Activated naive CD8-positive, alpha-beta T cell (primary cell): ENCODE data around the gene SIRT3.
A peak's percentile ranks its signal among the peaks of the same experiment; 100 is the strongest.
"Not testable (repeated sequence)": the region's sequence is repeated elsewhere in the genome, so short reads cannot be mapped to it uniquely, and the experiment has no call there.

Source experiments
- H3K27ac Mint-ChIP-seq: one replicate; pipeline ENCODE4 v1.8.0; 2021; ENCODE audit warnings: mixed read lengths
- H3K27me3 Mint-ChIP-seq: one replicate; pipeline ENCODE4 v1.8.0; 2021; ENCODE audit warnings: mixed read lengths
- H3K36me3 Mint-ChIP-seq: one replicate; pipeline ENCODE4 v1.8.0; 2021; ENCODE audit warnings: mixed read lengths
- H3K4me1 Mint-ChIP-seq: one replicate; pipeline ENCODE4 v1.8.0; 2021; ENCODE audit warnings: low read depth, mixed read lengths
- H3K4me3 Mint-ChIP-seq: one replicate; pipeline ENCODE4 v1.8.0; 2021; ENCODE audit warnings: mild to moderate bottlenecking, mixed read lengths
- H3K9me3 Mint-ChIP-seq: one replicate; pipeline ENCODE4 v1.8.0; 2021; ENCODE audit warnings: low read depth, mixed read lengths

Gene SIRT3

DNA sequence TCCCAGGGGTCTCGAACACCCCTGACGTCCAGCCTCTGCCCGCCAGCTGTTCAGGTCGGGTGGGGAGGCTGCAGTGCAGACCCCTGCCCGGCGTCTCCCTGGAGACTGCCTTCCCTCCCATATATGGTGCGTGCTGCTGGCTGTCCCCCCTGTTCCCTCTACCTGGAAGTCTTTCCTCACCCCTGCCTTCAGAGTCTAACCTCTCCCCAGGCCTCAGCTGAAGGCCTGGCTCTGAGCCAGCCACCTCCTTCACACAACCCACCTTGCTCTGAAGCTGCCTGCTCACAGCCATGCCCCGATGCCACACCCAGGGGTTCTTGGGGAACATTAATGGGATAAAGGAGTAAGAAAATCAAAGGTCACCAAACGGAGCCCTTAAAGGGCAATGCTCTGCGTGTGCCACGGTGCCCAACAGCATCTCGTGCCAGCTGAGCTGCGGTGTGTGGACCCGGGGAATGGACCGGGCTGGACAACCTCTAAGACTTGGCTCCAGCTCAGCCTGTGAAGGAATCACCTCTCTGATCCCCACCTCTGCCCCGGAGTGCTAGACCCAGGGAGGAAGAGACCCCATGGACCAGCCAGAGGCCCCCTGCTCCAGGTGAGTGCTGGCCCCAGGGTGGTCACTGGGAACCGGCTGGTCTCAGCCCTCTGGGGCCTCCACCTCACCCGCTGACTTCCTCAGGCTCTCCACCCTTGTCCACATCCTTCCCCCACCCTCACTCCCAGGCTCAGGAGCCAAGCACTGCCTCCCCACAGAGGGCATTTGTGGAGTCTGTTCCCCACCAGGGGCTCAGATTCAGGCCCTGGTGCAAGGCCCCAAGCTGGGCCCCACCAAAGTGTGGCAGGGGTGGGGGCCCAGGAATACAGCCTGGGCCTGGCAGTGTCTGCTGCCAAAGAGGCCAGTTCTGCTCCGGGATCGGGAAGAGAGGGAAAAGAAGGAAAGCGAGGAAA lies 42.1 kb upstream of the SIRT3 start, which contains the start of gene NLRP6:
Gene NLRP6 (plus strand): TSS at position 407 of the 951 bp plus-strand sequence. CDS start 163 bp downstream, at position 570.
- no peaks in the 10 kb centered on the region for H3K27me3 Mint-ChIP-seq
- H3K4me3 Mint-ChIP-seq: peak within 1 kb of the TSS; percentile 89
- peaks cover 51% of the 10 kb centered on the region for H3K4me1 Mint-ChIP-seq
- H3K36me3 Mint-ChIP-seq: peaks cover 12% of the 10 kb centered on the region
- peak within 1 kb of the TSS; percentile 97 for H3K27ac Mint-ChIP-seq
- peaks cover 9% of the 10 kb centered on the region for H3K9me3 Mint-ChIP-seq

DNA sequence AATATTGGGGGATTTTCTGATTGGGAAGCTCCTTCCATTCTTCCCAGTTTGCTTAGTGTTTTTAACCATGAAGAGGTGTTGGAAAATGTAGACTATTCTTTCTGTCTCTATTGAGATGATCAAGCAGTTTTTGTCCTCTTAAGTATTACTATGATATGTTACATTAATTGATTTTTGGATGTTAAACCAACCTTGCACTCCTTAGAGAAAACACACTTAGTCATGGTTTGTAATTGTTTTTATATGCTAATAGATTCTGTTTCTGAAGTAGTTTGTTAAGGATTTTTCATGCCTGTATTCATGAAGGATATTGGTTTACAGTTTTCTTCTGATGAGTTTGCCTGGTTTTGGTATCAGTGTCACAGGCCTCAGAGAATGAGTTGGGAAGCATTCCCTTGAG lies 40.1 kb upstream of the SIRT3 start:
- peaks cover 12% of the 10 kb centered on the region for H3K36me3 Mint-ChIP-seq
- no peaks in the 10 kb centered on the region for H3K27me3 Mint-ChIP-seq
- H3K4me3 Mint-ChIP-seq: no peak overlapping the region
- H3K4me1 Mint-ChIP-seq: peaks cover 34% of the 10 kb centered on the region
- H3K9me3 Mint-ChIP-seq: peaks cover 9% of the 10 kb centered on the region
- H3K27ac Mint-ChIP-seq: peak overlapping the region; percentile 97

DNA sequence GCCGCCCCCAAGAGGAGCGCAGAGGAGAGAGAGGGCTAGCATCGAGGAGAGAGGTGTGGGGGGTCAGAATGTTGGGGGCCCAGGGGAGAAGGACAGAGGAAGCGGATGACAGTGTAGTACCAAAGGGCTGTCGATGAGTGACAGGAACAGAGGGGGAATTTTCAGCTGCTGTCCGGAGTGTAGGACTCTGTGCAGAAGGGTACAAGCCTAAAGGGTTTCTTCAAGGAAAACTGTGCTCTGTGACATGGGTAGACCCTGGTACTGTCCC lies 36.7 kb upstream of the SIRT3 start:
- Mint-ChIP-seq H3K4me3 (no peak overlapping the region), H3K27me3 (no peaks in the 10 kb centered on the region), H3K36me3 (peaks cover 12% of the 10 kb centered on the region), H3K4me1 (peaks cover 44% of the 10 kb centered on the region), H3K9me3 (peaks cover 9% of the 10 kb centered on the region), H3K27ac (peak overlapping the region; percentile 46)

DNA sequence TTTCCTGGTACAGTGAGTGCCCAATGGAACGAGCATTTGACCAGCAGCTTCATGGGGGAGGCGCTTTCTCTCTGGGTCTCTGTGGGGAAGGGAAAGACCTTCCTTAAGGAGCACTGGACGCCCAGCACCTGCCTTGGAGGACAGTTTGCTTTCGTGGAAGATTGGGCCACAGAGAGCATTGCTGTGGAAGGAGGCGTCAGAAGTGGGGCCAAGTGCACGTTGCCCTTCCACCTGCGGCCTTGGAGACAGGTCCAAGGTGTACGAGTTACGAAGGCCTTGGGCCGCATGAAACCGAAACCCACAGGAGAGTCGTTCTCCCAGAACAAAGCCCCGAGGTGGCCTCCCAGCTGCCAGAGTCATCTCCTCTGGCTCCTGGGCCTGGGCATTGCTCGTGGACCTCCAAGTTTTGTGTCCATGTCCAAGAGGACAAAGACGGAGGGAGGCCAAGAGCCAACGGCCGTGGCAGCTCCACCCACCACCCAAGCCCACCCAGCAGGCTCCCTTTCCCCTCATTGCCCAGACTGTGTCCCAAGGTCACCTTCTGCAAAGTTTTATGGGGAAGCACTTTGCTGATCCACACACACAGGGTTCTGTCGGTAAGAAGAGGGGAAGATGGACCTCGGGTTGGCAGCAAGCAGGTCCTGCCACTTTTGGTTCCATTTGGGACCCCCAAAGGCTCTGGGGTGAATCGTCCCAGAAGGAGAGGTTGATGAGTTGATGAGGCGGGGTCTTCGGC lies 36.2 kb upstream of the SIRT3 start:
- H3K36me3 Mint-ChIP-seq: peaks cover 10% of the 10 kb centered on the region
- H3K27me3 Mint-ChIP-seq: no peaks in the 10 kb centered on the region
- peaks cover 44% of the 10 kb centered on the region for H3K4me1 Mint-ChIP-seq
- peaks cover 9% of the 10 kb centered on the region for H3K9me3 Mint-ChIP-seq
- peak overlapping the region; percentile 46 for H3K27ac Mint-ChIP-seq
- no peak overlapping the region for H3K4me3 Mint-ChIP-seq

DNA sequence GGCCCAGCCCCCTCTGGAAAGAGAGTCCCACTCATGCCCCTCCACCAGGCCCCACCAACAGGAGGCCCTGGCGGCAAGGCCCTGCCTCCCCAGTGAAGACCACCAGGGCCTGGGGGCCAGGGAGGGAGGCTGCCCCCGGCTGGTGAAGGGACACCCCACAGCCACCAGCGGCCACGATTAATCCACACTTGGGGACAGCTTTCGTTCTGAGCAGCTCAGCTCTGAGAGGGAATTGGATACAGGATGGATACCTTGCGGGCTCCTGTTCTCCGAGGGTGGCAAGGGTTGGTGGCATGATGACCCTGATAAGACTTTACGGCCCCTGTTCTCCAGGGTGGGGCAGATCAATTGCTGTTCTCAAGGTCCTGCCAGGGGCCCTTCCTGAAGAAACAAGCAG lies 35.2 kb upstream of the SIRT3 start:
- peaks cover 45% of the 10 kb centered on the region for H3K4me1 Mint-ChIP-seq
- H3K36me3 Mint-ChIP-seq: peaks cover 5% of the 10 kb centered on the region
- peaks cover 5% of the 10 kb centered on the region for H3K9me3 Mint-ChIP-seq
- no peaks in the 10 kb centered on the region for H3K27me3 Mint-ChIP-seq
- H3K4me3 Mint-ChIP-seq: no peak overlapping the region
- H3K27ac Mint-ChIP-seq: no peak overlapping the region

DNA sequence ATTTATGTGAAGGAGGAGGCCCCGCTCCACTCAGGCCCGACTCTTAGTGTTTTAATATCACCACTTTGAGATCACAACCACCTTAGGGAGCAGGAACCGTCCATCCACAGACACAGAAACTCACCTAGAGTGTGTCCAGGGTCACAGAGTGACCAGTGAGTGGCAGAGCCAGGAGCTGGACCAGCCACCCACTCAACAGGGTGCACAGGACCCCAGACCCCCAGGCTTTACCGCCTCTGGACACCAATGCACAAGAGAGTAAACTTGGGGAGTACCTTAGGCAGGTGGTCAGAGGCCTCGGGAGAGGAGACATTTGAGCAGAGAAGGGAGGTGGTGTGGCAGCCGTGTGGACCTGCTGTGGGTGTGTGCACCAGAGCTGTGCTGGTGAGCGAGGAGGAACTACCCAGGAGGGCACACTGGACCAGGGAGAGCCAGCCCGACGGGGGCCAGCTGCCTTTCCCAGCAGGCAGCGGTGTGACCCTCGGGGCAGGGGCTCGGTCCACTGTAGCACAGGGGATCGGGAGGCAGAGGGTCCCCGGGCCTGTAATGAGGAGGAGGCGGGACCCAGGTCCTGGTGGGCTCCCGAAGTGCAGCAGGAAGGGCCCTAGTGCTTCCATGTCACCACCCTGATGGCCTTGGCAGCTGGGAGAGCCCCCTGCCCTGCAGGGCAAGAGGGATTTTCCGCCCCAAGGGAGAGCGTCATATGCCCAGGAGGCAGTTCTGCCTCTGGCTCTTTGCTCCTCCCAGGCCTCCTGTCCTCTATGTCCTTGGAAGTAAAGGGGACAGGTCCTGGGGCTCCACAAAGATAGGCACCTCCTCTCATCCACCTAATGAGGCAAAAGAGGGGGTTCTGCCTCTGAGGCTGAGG lies 34.5 kb upstream of the SIRT3 start:
- H3K4me1 Mint-ChIP-seq: peaks cover 45% of the 10 kb centered on the region
- no peaks in the 10 kb centered on the region for H3K9me3 Mint-ChIP-seq
- H3K36me3 Mint-ChIP-seq: no peaks in the 10 kb centered on the region
- no peaks in the 10 kb centered on the region for H3K27me3 Mint-ChIP-seq
- peak overlapping the region; percentile 94 for H3K27ac Mint-ChIP-seq
- no peak overlapping the region for H3K4me3 Mint-ChIP-seq

DNA sequence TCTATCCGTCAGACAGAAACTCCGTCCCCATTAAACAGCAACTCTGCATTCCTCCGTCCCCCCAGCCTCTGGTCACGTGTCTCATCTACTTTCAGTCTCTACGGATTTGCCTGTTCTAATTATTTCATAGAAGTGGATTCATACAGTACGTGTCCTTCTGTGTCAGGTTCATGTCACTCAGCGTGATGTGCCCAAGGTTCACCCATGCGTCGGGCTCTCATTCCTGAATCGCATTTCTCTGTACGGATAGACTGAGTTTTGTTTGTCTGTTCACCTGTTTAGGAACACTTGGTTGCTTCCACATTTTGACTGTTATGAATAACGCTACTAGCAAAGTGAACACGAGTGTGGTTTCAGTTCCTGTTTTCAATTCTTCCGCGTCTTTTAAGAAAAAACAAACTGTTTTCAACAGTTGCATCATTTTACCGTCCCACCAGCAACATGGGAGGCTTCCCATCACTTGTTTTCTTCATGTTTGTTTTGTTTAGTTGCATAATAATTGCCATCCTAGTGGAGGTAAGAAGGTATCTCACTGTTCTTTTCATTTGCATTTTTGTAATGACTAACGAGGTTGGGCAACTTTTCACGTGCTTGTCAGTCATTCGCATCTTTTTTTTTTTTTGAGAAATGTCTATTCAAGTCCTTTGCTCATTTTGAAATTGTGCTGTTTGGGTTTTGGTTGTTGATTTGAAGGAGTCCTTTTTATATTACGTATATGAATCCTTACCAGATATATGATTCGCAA lies 33.2 kb upstream of the SIRT3 start:
- Mint-ChIP-seq H3K4me3 (peak overlapping the region; percentile 92), H3K9me3 (no peaks in the 10 kb centered on the region), H3K4me1 (peaks cover 40% of the 10 kb centered on the region), H3K27me3 (no peaks in the 10 kb centered on the region), H3K36me3 (no peaks in the 10 kb centered on the region), H3K27ac (peak overlapping the region; percentile 94)

DNA sequence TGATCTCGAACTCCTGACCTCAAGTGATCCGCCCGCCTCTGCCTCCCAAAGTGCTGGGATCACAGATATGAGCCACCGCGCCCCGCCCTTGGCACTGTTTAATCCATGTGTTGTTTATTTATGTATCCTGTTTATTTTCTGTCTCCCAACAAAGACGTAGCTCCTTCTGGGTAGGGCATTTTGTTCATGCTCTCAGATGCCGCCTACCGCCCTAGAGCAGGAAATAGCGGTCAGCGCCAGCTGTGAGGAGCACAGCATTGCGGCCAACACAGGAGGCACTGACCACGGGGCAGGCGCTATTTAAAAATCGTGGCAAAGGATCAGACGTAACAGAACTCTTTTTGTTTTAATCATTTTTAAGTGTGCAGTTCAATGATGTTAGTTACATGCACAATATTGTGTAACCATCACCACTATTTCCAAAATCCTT lies 32.6 kb upstream of the SIRT3 start:
- Mint-ChIP-seq H3K27ac (peak overlapping the region; percentile 94), H3K4me1 (peaks cover 40% of the 10 kb centered on the region), H3K4me3 (peak overlapping the region; percentile 92)
- H3K27me3 Mint-ChIP-seq, H3K9me3 Mint-ChIP-seq, H3K36me3 Mint-ChIP-seq: not testable (repeated sequence)

DNA sequence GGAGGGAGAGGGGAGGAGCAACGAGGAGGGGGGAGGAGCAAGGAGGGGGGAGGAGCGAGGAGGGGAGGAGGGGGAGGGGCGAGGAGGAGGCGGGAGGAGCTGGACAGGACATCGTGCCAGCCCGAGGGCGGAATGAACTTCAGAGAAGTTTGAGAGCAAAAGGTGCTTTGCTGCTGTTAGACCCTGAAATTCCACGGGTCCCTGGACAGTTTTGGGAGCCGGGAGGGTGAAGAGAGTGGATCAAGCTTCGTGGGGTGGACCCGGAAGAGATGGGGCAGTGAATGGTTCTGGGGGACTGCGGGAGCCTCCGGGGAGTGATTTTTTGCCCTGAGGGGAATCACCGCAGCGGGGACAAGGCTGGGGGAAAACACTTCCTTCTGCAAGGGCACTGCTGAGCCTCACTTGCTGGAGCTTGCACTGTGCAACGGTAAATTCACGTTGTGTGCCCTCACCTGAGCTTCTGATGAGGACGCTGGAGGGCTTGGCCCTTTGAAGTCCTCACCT lies 31.4 kb upstream of the SIRT3 start:
- Mint-ChIP-seq H3K4me3 (peak overlapping the region; percentile 92), H3K9me3 (no peaks in the 10 kb centered on the region), H3K27ac (peak overlapping the region; percentile 94), H3K27me3 (no peaks in the 10 kb centered on the region), H3K4me1 (peaks cover 40% of the 10 kb centered on the region), H3K36me3 (no peaks in the 10 kb centered on the region)

DNA sequence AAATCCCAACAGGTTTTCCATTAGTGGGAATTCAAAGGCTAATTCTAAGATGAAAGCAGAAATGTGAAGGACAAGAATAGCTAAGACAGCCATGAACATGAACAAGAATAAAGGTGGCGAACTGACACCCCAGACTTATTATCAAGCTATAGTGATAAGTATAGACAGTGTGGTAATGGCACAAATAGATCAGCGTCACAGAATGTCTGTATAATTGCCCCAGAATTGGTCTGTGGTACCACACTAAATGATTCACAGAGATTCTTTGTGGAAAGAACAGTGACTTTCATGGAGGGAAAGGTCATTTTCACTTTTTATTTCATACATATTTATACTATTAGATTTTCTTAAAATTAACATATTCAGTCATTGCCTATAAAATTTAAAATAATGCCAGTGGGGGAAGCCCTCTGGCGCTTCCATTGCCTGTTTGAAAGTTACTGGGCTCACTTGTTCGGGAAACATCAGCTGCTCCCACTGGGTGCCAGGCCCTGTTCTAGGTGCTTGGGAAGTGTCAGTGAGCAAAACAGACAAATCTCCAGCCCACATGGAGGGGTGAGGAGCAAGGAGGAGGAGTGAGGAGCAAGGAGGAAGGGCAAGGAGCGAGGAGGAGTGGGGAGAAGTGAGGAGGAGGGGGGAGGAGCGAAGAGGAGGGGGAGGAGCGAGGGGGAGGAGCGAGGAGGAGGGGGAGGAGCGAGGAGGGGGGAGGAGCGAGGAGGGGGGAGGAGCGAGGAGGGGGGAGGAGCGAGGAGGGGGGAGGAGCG lies 30.7 kb upstream of the SIRT3 start:
- no peaks in the 10 kb centered on the region for H3K9me3 Mint-ChIP-seq
- H3K27me3 Mint-ChIP-seq: no peaks in the 10 kb centered on the region
- H3K27ac Mint-ChIP-seq: peak overlapping the region; percentile 97
- peak overlapping the region; percentile 86 for H3K4me3 Mint-ChIP-seq
- H3K36me3 Mint-ChIP-seq: no peaks in the 10 kb centered on the region
- peaks cover 39% of the 10 kb centered on the region for H3K4me1 Mint-ChIP-seq

DNA sequence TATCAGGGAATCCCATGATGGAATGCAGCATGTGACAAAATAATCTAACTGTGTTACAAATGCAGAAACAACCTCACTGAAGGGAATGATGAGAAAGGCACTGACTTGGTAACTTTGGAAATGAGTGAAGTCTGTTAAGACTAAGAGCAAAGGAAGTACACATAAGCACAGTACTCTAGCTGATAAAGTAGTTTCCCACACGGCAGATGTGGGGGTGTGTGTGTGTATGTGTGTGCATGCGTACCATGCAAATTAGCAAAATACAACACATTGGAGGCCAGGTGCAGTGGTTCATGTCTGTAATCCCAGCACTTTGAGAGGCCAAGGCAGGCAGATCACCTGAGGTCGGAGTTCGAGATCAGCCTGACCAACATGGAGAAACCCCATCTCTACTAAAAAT lies 25.5 kb upstream of the SIRT3 start:
- H3K36me3 Mint-ChIP-seq: no peaks in the 10 kb centered on the region
- H3K4me1 Mint-ChIP-seq: peaks cover 5% of the 10 kb centered on the region
- H3K27me3 Mint-ChIP-seq: no peaks in the 10 kb centered on the region
- no peaks in the 10 kb centered on the region for H3K9me3 Mint-ChIP-seq
- H3K27ac Mint-ChIP-seq: no peak overlapping the region
- no peak overlapping the region for H3K4me3 Mint-ChIP-seq

DNA sequence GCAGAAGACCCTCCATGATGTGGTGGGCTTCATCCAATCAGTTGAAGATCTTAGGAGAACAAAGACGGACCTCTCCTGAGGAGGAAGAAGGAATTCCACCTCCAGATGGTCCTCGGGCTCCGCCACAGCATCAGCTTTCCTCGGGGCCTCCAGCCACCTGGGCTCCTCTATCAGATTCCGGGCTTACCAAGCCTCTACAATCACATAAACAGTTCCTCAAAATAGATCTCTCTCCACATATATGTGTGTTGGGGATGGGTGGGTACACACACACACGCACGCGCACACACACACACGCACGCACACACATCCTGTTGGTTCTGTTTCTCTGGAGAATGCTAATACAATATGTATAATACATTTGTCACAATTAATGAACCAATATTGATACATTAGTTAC lies 23.3 kb upstream of the SIRT3 start:
- no peak overlapping the region for H3K27ac Mint-ChIP-seq
- no peaks in the 10 kb centered on the region for H3K36me3 Mint-ChIP-seq
- H3K9me3 Mint-ChIP-seq: no peaks in the 10 kb centered on the region
- H3K27me3 Mint-ChIP-seq: no peaks in the 10 kb centered on the region
- H3K4me1 Mint-ChIP-seq: no peaks in the 10 kb centered on the region
- H3K4me3 Mint-ChIP-seq: no peak overlapping the region

DNA sequence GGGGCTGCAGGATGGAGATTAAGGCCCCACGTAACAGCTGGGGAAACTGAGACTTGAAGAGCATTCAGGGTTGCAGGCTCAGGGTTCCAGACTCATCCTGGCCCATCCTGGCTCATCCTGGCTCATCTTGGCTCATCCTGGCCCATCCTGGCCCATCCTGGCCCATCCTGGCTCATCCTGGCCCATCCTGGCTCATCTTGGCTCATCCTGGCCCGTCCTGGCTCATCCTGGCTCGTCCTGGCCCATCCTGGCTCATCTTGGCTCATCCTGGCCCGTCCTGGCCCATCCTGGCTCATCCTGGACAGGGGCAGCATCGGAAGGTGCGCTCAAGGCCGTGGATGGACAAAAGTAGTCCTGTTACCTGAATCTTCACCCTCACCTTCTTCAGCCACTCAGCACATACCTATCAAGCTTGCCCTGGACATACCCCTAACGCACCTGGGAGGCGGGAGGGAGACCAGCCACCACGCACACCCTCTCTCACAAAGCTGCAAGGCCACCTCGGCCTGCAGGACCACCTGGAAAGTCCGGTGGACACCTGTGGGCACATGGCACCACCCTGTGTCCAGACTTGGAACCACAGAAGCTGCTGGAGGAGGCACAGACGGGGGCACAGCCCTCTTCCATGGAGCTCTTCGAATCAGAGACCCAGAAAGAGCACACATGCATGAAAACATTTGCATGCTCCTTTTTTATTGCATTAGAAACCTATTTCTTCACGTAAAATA lies 21.8 kb upstream of the SIRT3 start:
- Mint-ChIP-seq H3K9me3 (no peaks in the 10 kb centered on the region), H3K4me3 (no peak overlapping the region), H3K27ac (peak overlapping the region; percentile 28), H3K4me1 (no peaks in the 10 kb centered on the region), H3K36me3 (no peaks in the 10 kb centered on the region), H3K27me3 (no peaks in the 10 kb centered on the region)
